ENCODE measurements around the gene FREY1. TPM values are rescaled to one million over a fixed set of nuclear protein-coding genes. Genes with fewer than 3 reads are reported as not detected.
A peak's percentile ranks its signal among the peaks of the same experiment; 100 is the strongest.

The FREY1 gene
- total and polyA plus RNA-seq, 8 donors = 0.12 to 1.3 (median 0.40) TPM; not detected in 1

GRCh38 chr11:45936511-45937054 lies 29.5 kb upstream of the FREY1 start:
- no peak for DNase-seq
- intact Hi-C loops (cut with DNase I) = no loop called here
- no peaks in the 10 kb centered on the region for H3K27me3 ChIP-seq
- H3K4me1 ChIP-seq = peaks cover 0 to 22% (median 8%) of the 10 kb centered on the region in 3 donors
- H3K4me3 ChIP-seq = no peak overlapping the region
- no peak for ATAC-seq
- no peak overlapping the region for H3K27ac ChIP-seq
- H3K36me3 ChIP-seq = peaks cover 0 to 5% (median 0%) of the 10 kb centered on the region in 3 donors
- FAIRE-seq = no peak
- no peak for TF ChIP-seq CTCF (IDR thresholded peaks at IDR 0.05)
- 92 to 94% methylated on average over 4 of the region's 4 CpGs for WGBS, 2 donors
- H3K9me3 ChIP-seq = no peaks in the 10 kb centered on the region

- no peak for DNase-seq
- no peaks in the 10 kb centered on the region for H3K9me3 ChIP-seq
- intact Hi-C loops (cut with DNase I) = no loop called here
- no peaks in the 10 kb centered on the region for H3K27me3 ChIP-seq
- H3K4me1 ChIP-seq = peaks cover 0 to 22% (median 8%) of the 10 kb centered on the region in 3 donors
- H3K27ac ChIP-seq = no peak overlapping the region
- TF ChIP-seq CTCF (IDR thresholded peaks at IDR 0.05) = no peak
- no peak overlapping the region for H3K4me3 ChIP-seq
- 92% methylated on average over 8 of the region's 8 CpGs for WGBS, 2 donors
- ATAC-seq = no peak
- FAIRE-seq = no peak
- peaks cover 0 to 5% (median 0%) of the 10 kb centered on the region in 3 donors for H3K36me3 ChIP-seq
Observed at GRCh38 chr11:45935349-45936064, 28.4 kb upstream of the FREY1 start.

GRCh38 chr11:45934580-45935318 lies 27.7 kb upstream of the FREY1 start:
- TF ChIP-seq CTCF (IDR thresholded peaks at IDR 0.05) = no peak
- Histone ChIP-seq H3K4me1 (peaks cover 0 to 22% (median 8%) of the 10 kb centered on the region in 3 donors), H3K4me3 (no peak overlapping the region), H3K36me3 (peaks cover 0 to 5% (median 0%) of the 10 kb centered on the region in 3 donors), H3K9me3 (no peaks in the 10 kb centered on the region), H3K27me3 (no peaks in the 10 kb centered on the region), H3K27ac (peak overlapping the region in 3 of 4 donors; percentile 18 to 46 (median 22))
- DNase-seq = peak in 2 of 6 donors; percentile 14 to 51
- peak; percentile 40 to 76 (median 63) for ATAC-seq
- FAIRE-seq = no peak
- WGBS, 2 donors = 68 to 75% methylated on average over 12 of the region's 12 CpGs
- intact Hi-C loops (cut with DNase I) = no loop called here

GRCh38 chr11:45933846-45934579 lies 26.9 kb upstream of the FREY1 start:
- FAIRE-seq = no peak
- intact Hi-C loops (cut with DNase I) = no loop called here
- DNase-seq = peak in 1 of 6 donors; percentile 43
- Histone ChIP-seq H3K4me1 (peaks cover 0 to 22% (median 8%) of the 10 kb centered on the region in 3 donors), H3K4me3 (no peak overlapping the region), H3K27me3 (no peaks in the 10 kb centered on the region), H3K36me3 (peaks cover 0 to 5% (median 0%) of the 10 kb centered on the region in 3 donors), H3K27ac (peak overlapping the region in 3 of 4 donors; percentile 18 to 46 (median 22)), H3K9me3 (no peaks in the 10 kb centered on the region)
- ATAC-seq = peak in 3 of 4 donors; percentile 2 to 11 (median 5)
- no peak for TF ChIP-seq CTCF (IDR thresholded peaks at IDR 0.05)
- 59 to 65% methylated on average over 21 of the region's 21 CpGs for WGBS, 2 donors
